ENCODE data around the gene NFATC1.

- no peak for TF ChIP-seq CTCF (IDR thresholded peaks at IDR 0.05; ENCODE audit: poor library complexity)
- no peak for TF ChIP-seq EZH2 (IDR thresholded peaks at IDR 0.05; ENCODE audit: borderline replicate concordance)
- no peak for TF ChIP-seq EZH2phosphoT487 (IDR thresholded peaks at IDR 0.05; ENCODE audit: low read depth, severe bottlenecking, unreplicated experiment)
These were observed 2.5 kb upstream of the NFATC1 start for GRCh38 chr18:79393181-79393634.
